HPDE6-E6E7 (cell line): ENCODE measurements around the gene MCMBP.
A peak's percentile ranks its signal among the peaks of the same experiment; 100 is the strongest.
"Not testable (repeated sequence)": the region's sequence is repeated elsewhere in the genome, so short reads cannot be mapped to it uniquely, and the experiment has no call there.

ENCODE experiments used
- DNase-seq: peaks from one replicate; pipeline ENCODE4 v3.0.0; 2011; ENCODE audit warnings: missing footprints; ENCODE audit errors: extremely low spot score

Gene MCMBP

DNA sequence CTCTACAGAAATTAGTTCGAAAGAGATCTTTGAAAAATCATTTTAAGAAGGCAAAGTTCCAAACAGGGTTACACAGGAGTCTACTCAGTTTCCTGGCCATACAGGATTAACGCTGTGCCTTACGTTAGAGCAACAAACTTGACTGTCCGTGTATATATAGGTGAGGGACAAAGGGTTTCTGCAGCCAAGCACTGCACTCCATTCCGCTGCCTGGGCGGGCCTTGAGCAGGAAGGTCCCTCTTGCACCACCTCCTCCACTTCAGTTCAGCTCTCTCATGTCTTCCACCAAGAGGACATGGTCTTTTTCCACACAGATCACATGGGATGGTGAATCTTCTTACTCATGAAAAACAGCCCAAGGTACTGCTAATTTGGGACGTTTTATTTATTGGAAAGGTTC is 43.2 kb downstream of the MCMBP start:
- DNase-seq, result no peak

DNA sequence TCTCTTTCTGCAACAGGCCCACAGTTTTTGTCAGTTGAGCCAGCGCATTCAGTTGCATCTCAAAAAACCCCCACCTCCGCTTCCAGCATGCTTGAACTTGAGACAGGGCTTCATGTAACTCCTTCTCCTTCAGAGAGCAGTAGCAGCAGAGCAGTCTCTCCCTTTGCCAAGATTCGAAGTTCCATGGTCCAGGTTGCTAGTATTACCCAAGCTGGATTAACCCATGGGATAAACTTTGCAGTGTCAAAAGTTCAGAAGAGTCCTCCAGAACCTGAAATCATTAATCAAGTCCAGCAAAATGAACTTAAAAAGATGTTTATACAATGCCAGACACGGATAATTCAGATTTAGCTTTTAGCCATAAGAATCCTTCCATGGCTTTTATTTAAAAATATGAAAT is 45.2 kb downstream of the MCMBP start:
- DNase-seq, result no peak

DNA sequence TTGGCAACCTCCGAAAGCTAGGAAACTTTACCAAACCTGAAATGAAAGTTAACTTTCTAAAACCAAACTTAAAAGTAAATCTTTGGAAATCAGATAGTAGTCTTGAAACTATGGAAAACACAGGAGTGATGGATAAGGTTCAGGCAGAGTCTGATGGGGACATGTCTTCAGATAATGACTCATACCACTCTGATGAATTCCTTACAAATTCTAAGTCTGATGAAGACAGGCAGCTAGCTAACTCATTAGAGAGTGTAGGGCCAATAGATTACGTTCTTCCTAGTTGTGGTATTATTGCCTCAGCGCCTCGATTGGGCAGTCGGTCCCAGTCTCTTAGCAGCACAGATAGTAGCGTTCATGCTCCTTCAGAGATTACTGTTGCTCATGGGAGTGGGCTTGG is 45.9 kb downstream of the MCMBP start:
- DNase-seq, result no peak

DNA sequence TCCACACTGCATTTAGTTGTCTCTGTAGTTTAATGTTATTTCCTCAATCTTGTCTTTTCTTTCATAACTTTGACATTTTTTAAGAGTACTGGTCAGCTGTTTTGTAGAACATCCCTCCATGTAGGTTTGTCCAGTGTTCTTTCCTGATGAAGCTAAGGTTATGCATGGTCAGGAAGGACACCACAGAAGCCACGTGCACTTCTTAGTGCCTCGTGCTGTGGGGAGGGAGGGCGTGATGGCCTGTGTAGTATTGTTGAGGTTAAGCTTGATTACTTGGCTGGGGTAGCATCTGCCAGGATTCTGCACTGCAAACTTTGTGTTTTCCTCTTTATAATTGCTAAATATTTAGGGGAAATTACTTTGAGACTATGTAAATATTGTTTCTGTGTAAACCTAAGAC is 48.3 kb downstream of the MCMBP start:
- DNase-seq, result no peak

DNA sequence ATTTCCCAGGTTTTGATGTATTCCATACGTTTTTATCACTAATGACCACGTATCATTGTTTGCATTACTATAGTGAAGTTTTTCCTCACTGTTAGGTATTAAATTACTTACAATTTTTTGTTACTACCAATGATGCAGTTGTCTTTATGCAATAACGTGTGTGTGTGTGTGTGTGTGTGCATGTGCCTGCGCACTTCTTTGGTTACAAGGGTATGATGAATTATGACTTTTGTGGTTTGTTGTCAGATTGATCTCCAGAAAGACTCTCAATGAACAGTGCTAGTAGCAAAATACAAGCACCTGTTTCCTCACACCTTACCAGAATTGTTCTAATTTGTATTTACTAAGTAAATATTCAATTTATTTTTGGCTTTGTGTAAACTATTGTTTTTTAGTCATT is 51.5 kb downstream of the MCMBP start:
- no peak for DNase-seq

DNA sequence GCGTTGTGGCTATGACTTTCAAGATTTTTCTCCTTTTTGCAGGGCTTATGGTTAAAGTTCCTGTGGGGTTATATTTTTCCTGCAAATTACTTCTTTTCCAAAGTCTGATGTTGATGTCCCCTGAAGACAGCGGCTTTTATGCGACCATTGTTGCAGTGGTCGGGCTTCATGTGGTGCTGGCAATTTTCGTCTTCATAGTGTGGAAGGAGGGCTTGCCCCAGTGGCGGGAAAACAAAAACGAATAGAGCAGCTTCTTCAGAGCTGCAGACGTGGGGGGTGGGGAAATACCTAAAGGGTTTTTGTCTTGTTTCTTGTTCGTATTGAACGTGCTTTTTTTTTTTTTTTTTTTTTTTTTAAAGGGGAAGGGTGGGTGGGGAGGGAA is 53.8 kb downstream of the MCMBP start:
- no peak for DNase-seq

DNA sequence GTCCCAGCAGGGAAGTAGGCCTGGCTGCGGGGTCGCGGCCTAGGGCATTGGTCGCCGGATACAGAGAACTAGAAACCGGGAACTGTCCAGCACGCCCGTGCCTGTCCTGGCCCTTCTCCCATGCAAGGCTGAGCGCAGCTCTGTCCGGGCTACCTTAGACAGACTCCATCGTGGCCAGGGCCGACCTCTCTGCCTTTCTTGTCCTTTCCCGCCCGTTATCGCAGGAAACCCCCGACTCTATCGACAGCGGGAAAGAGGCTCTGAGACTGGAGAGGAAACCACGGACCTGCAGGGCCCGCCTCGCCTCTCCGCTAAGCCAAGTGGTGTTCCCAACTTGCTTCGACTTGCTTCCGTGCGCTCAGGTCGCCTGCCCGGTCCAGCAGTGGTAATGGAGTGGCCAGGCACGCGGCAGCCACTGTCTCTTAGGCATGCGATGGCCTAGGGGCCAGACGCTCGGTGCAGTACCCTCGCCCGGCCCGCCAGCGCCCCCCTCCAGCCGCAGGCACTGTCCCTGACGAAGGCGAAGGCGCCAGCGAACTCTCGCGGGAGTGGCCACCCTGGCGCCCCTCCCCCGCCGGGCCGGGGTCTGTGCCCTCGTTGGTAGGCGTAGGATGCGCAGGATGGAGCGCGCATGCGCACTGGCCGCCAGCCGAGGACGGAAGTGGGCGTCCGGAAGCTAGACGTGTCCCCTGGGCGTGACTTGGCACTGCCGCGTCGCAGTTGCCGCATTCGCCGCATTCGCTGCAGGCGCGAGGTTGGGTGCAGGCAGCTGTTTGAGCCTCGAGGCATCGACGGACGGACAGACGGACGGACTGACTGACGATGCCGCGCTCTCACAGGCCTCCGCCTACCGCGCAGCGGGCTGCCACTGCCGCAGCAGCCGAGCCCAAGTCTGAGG is 54.4 kb downstream of the MCMBP start:
- peak; percentile 38 for DNase-seq

DNA sequence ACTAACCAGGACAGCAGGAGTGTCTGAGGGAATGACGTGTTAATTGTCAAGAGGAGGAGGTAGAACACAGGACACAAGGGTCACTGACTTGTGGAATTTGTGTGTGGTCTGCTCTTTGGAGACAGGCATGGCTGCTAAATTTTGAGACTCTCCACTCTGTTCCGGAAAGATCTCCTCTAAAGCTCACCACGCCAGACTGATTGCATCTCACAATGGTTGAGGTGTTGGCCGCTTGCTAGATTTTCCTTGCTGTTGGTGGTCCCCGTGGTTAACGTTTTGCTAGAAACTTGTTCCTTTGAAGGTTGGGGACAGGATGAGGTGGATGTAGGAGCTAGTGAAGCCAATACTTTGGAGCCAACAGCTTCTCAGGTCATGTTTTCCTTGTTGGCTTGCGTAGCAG is 57.0 kb downstream of the MCMBP start:
- no peak for DNase-seq

DNA sequence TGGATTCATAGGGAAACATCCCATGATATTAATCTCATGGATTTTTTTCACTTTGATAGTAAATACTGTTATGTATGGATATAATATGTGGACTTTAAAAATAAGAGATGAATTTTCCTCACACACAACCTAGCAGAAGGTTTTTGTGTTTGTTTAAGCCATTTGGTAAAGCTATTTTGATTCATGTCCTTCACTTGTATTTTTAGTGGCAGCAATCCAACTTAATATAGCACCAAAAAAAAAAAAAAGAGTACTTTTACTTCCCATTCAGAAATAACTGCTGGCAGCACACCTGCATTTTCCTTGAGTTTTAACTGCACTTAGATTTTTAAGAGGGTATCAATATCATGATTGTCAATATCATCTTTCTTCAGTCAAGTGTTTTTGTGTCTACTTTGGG is 60.0 kb downstream of the MCMBP start:
- no peak for DNase-seq

DNA sequence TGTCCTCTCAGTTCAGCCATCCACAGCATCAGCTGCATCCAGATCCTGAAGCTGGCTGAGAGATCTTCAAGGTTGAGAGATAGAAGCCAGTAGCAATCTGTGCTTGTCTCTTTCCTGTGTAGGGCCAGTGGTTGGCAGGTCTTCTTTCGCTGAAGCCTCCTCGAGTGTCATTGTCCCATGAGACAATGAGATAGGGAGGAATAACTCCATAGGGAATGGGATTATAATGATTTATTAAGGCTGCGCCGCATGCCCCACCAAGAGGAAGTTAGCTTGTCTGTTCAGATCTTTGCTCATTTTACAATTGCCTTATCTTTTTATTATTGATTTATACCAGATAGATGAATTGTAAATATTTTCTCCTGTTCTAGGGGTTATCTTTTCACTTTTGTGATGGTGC is 61.5 kb downstream of the MCMBP start:
- no peak for DNase-seq

DNA sequence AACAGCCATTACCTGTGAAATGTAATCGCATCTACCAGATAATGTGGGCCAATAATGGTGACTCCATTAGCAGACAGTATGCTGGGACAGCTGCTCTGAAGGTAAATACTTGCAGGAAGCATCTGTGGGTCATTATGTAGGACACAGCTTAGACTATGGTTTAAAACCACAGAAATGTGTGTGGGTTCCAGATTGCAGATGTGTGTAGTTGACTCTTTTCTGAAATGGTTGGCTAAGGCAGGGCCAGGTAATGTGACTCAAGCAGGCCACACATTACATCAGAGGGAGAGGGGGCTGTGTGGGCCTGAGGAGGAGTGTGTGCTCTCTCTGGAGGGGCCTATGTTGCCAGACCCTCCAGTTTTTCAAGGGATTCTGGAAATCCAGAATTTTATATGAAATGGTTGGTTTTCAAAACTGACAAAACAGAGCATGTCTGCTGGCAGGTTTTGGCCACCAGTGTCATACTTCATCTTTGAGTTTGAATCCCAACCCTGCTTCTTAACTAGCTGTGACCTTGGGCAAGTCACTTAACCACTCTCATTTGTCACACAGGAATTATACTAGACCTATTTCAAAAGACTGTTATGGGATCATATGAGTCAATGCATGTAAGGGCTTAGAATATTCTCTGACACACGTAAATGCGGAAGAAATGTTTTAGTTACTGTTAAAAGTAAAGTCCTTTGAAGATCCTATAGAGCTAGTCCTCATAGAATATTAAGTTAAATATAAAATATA is 64.5 kb downstream of the MCMBP start:
- DNase-seq, result no peak

DNA sequence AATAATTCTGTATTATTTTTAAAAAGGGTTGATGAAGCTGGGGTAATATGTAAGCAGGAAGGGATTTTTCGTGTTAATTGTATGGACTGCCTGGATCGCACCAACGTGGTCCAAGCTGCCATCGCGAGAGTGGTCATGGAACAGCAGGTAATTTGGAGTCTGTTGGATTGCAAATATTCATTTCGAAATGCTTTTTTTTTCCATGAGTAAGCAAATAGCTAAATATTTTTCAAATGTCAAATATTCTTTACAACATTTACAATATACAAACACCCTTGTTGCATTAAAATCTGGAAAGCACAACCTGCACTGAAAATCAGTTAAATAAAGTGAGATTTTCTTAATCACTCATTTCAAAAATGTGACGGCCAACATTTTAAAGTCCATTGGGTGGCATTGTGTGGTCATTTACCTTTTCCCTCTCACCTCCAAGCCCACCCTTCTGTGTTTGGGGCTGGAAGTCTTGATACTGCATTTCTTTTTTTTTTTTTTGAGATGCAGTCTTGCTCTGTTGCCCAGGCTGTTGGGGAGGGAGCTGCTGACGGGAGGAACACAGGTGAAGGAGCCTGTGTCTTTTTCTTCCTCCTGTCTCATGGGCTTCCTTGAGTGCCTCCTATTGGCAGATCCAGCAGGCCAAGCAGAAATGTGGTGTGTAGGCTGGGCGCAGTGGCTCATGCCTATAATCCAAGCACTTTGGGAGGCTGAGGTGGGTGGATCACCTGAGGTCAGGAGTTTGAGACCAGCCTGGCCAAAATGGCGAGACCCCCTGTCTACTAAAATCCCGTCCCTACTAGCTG is 66.1 kb downstream of the MCMBP start:
- DNase-seq, result no peak

DNA sequence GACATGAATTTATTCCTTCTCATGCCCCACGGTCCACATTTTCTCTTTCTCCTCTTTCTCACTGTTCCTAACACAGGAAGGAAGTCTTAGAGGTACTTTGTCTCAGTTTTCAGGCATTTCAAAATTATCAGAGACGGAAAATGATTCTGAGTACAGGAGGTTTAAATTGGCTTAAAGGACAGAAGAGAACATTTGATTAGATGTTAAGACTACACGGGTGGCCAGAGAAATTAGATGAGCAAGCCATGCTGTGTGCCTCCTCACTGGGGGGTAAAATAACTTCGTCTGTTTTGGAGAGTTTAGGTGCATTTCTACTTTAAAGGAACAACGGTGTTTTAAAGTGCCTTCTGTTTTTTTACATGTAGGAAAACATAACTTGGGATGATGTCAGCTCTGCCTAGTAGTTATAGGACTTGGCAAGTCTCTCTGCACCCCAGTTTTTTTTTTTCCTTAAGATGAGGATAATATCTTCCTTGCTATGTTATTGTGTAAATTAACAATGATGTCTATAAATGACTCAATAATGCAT is 66.9 kb downstream of the MCMBP start:
- DNase-seq, result no peak

DNA sequence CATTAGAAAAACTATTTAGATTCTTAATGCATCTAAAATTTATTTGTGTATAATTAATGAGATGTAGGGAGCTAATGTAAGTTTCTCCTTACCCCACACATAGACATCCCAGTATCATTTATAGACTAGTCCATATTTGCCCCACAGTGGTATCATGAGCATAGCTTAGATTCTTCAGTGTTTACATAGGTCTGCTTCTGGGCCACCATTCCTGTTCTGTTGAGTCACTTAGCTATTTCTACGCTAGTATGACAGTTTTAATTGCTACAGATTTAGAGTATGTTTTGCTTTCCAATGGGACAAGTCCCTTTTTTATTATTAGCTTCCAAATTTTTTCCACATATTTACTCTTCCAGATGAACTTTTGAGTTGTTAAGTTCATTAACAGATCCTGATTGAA is 69.4 kb downstream of the MCMBP start:
- DNase-seq, result no peak

DNA sequence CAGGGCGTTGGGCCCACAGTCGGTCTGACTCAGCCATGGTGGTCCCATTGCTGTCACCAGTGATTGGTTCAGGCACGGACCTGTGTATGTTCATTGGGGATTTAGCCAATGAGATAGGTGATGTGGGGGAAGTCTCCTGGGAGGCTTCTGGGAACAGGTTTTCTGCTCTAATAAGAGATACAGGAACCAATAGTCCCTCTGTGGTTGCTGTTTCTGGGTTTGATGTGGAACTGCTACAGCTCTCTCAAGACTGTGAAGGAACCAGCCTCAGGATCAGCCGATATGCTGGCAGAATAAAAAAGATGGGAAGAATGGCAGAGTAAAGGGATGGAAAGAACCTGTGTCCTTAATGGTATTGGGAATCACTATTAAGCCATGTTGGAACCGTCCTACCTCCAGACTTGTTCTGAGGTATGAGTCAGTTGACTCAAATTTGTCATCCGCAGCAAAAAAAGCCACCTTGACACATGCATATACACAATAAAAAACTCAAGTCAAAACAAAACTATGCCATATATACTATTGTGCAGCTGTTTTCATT is 70.6 kb downstream of the MCMBP start:
- no peak for DNase-seq

DNA sequence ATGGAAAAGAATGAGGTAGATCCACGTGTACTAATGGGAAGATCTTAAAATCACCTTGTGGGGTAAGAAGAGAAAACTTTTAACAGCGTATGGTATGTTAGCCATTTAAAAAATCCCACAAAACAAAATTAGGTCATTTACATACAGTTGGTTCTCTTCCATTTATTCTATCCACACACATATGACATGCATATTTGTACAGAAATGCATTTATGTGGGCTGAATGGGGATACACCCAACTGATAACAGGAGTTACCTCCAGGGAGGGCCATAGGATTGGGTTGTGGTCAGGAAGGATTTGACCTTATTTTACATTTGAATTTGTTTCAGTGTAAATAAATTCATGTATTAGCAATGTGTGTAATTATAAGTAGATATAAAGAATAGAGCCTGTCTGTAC is 71.5 kb downstream of the MCMBP start:
- DNase-seq, result no peak

DNA sequence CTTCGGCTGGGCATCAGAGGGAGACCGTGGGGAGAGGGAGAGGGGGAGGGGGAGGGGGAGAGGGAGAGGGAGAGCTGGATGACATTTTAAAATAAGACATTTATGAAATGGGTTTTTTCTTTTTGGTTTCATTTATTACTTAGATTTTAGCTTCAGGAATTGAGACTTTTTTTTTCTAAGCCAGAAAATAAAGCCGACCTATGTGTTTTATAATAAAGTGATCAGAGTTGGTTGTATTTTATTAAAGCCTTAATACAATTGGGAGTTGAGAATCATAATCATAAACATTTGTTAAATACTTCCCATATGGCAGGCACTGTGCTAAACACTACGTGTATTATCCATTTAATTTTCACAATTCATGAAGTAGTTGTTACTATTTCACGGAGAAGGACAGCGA is 76.6 kb downstream of the MCMBP start:
- no peak for DNase-seq

DNA sequence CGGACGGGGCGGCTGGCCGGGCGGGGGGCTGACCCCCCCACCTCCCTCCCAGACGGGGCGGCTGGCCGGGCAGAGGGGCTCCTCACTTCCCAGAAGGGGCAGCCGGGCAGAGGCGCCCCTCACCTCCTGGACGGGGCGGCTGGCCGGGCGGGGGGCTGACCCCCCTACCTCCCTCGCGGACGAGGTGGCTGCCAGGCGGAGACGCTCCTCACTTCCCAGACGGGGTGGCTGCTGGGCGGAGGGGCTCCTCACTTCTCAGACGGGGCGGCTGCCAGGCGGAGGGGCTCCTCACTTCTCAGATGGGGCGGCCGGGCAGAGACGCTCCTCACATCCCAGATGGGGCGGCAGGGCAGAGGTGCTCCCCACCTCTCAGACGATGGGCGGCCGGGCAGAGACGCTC is 77.5 kb downstream of the MCMBP start:
- DNase-seq, result not testable (repeated sequence)

DNA sequence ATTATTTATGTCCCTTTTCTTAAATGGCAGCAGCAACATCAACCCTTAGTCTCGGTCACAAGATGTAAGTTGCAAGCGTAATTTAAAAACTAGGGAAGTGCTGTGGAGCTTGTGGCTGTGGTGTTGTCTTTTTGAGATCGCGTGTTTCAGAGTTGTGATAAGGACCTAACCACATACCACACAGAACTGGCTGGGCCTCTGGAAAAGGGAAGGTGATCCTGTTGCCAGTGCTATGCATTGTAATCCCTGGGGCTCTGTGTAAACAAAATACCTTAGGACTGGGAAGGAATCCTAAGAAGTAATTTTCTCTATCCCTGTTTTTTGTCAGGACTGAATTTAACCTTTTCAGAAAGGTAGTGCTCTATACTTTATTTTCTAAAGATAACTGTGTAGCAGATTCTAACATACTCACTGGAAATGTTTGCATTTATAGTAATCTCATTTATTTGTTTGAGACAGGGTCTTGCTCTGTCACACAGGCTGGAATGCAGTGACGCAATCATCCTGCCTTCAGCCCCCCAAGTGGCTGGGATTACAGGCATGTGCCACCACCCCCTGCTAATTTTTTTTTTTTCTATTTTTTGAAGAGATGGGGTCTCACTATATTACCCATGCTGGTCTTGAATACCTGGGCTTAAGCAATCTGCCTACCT is 86.4 kb downstream of the MCMBP start:
- DNase-seq, result no peak

DNA sequence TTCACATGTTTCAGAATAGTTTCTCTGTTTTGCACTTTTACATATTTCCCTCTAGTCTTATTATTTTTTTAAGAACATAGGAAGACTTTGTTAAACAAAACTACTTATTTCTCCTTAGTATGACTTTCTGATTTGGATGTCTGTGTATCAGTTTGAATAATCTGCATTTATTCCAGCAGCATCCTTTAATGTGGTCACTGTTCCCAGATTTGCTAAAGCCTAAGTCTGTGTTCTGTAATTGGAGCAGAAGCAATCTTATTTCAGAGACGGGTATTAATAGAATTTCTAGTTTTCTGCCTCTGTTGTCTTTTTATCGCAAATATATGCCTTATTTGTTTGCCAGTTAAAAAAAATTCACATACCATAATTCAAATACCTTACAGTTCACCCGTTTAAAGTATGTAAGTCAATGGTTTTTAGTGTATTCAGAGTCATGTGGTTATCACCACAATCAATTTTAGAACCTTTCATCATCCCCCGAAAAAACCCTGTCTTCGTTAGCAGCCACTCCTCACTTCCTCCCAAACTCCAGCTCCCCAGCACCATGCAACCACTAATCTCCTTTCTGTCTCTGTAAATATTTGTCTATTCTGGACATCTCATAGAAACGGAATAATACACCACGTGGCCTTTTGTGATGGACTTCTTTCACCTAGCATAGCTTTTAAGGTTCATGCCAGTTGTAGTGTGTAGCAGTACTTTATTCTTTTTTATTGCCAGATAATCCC is 88.1 kb downstream of the MCMBP start:
- no peak for DNase-seq

DNA sequence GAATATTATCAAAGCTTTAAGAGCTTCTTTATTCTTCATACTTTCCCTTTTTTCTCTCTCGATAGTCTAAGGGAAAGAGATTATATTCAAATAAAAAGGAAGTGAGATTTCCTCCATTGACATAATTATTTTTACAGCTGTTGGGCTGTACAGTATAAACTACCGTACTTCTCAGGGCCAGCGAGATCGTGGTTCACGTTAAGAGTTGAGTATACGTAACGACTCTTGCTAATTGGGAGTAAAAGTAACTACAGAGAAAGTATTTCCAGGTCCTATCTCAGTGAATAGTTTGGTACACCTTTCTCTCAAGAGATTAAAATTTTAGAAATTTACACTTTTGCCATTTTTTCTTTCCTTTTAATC is 89.0 kb downstream of the MCMBP start:
- no peak for DNase-seq
